ENCODE data around the gene HNF1B.

DNA sequence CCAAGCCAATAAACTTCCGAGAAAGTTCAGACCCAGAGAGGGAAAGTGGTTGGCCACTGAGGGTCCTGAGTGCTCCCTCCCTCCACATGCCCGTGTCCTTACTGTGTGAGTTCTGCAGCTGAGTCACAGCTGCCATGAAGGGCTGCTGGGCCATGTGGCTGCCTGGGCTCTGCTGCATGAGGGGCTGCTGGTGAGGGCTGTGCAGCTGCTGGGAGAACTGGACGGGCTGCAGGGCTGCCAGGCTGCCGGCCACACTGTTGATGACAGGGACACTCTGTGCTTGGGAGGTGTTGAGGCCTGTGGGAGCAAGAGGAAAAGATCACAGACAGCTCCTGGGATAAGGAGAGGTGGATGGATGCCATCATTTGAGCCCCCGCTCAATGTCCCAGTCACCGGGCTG, 44.0 kb downstream of the HNF1B start:
- TF ChIP-seq, protein P1, sequence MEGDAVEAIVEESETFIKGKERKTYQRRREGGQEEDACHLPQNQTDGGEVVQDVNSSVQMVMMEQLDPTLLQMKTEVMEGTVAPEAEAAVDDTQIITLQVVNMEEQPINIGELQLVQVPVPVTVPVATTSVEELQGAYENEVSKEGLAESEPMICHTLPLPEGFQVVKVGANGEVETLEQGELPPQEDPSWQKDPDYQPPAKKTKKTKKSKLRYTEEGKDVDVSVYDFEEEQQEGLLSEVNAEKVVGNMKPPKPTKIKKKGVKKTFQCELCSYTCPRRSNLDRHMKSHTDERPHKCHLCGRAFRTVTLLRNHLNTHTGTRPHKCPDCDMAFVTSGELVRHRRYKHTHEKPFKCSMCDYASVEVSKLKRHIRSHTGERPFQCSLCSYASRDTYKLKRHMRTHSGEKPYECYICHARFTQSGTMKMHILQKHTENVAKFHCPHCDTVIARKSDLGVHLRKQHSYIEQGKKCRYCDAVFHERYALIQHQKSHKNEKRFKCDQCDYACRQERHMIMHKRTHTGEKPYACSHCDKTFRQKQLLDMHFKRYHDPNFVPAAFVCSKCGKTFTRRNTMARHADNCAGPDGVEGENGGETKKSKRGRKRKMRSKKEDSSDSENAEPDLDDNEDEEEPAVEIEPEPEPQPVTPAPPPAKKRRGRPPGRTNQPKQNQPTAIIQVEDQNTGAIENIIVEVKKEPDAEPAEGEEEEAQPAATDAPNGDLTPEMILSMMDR (IDR thresholded peaks at IDR 0.05 in 4 of 5, conservative IDR thresholded peaks at IDR 0.05 in 1 of 5): no peak
- no peak for TF ChIP-seq POLR2A (IDR thresholded peaks at IDR 0.05)

Data from gastrocnemius medialis (tissue), 4 donors.